MCF 10A (cell line): ENCODE results near the gene GRIK5. TPM values are rescaled to one million over a fixed set of nuclear protein-coding genes. Genes with fewer than 3 reads are reported as not detected.

Experiments
- BruUV-seq: library from RNA; stranded (reverse); fragments of 400-500 nt; replicated peaks from 2 replicates; lab custom pipeline; 2021; lab: Mats Ljungman, UMichigan
- CTCF ChIA-PET: fragments of 300-600 bp; sonication (Branson Sonifier 250); formaldehyde crosslinking; extraction: SDS; loops from one replicate; lab custom pipeline; 2021; ENCODE audit warnings: antibody characterized with exemption, inconsistent platforms; lab: Yijun Ruan, JAX
- POLR2A ChIA-PET: fragments of 300-600, 350-650 bp; sonication (Branson Sonifier 250); formaldehyde crosslinking; extraction: SDS; loops from one replicate; lab custom pipeline; 2020; ENCODE audit warnings: antibody characterized with exemption, inconsistent platforms; lab: Yijun Ruan, JAX
- DNase-seq: peaks from one replicate; pipeline ENCODE4 v3.0.0-alpha.2; 2018; ENCODE audit not compliant: unreplicated experiment
- H3K27ac Mint-ChIP-seq: one replicate; pipeline ENCODE4 v1.8.0; 2022; ENCODE audit warnings: mild to moderate bottlenecking, low read depth, mixed read lengths; ENCODE audit not compliant: unreplicated experiment
- H3K27me3 Mint-ChIP-seq: one replicate; pipeline ENCODE4 v1.8.0; 2022; ENCODE audit warnings: mixed read lengths; ENCODE audit not compliant: insufficient read depth, unreplicated experiment
- H3K36me3 Mint-ChIP-seq: one replicate; pipeline ENCODE4 v1.8.0; 2022; ENCODE audit warnings: mild to moderate bottlenecking, moderate library complexity, mixed read lengths; ENCODE audit not compliant: insufficient read depth, unreplicated experiment
- H3K4me1 Mint-ChIP-seq: one replicate; pipeline ENCODE4 v1.8.0; 2022; ENCODE audit warnings: mixed read lengths; ENCODE audit not compliant: insufficient read depth, unreplicated experiment
- H3K4me3 Mint-ChIP-seq: one replicate; pipeline ENCODE4 v1.8.0; 2022; ENCODE audit warnings: mild to moderate bottlenecking, moderate library complexity, mixed read lengths; ENCODE audit not compliant: unreplicated experiment
- H3K9me3 Mint-ChIP-seq: one replicate; pipeline ENCODE4 v1.8.0; 2022; ENCODE audit warnings: mixed read lengths; ENCODE audit not compliant: unreplicated experiment
- CTCF ChIP-seq: fragments of 200-600 bp; IDR thresholded peaks from one replicate; pipeline ENCODE4 v1.8.0; 2022; ENCODE audit warnings: antibody characterized with exemption, mild to moderate bottlenecking; ENCODE audit not compliant: unreplicated experiment
- intact Hi-C: fragments of 100-400 bp; cut with micrococcal nuclease; formaldehyde crosslinking; loops from 2 replicates; pipeline ENCODE4 v1.14.1; 2022
- total RNA-seq: library from RNA; stranded (reverse); gene quantifications from 2 replicates; pipeline ENCODE4 v1.2.3, GENCODE V29; 2022

GRIK5 gene
- total RNA-seq, 1 experiment from 2014 or later = 1.8 TPM

GRCh38 chr19:42010245-42011126 lies 59.5 kb downstream of the GRIK5 start:
- H3K36me3 Mint-ChIP-seq = peaks cover 4% of the 10 kb centered on the region
- DNase-seq = no peak
- no peak overlapping the region for H3K4me3 Mint-ChIP-seq
- ChIA-PET CTCF (interaction anchor here (0.9 to 1.8 kb wide), 5 partner anchors 10 to 76 kb away, joined by 3 to 5 read pairs (median 4); no protein-coding TSS in a partner anchor), POLR2A (interaction anchor here (0.7 kb wide), 1 partner anchor 21 kb away, joined by 3 read pairs; no protein-coding TSS in a partner anchor)
- no peaks in the 10 kb centered on the region for H3K27me3 Mint-ChIP-seq
- TSS peak; percentile 39 for BruUV-seq
- peak overlapping the region; percentile 69 for H3K27ac Mint-ChIP-seq
- no peak for TF ChIP-seq CTCF
- H3K4me1 Mint-ChIP-seq = peaks cover 15% of the 10 kb centered on the region
- intact Hi-C loops = no loop called here
- H3K9me3 Mint-ChIP-seq = no peaks in the 10 kb centered on the region

GRCh38 chr19:42006569-42006968 lies 63.4 kb downstream of the GRIK5 start:
- TF ChIP-seq CTCF = no peak
- H3K27ac Mint-ChIP-seq = no peak overlapping the region
- peaks cover 32% of the 10 kb centered on the region for H3K27me3 Mint-ChIP-seq
- no peaks in the 10 kb centered on the region for H3K9me3 Mint-ChIP-seq
- peaks cover 4% of the 10 kb centered on the region for H3K36me3 Mint-ChIP-seq
- ChIA-PET CTCF (interaction anchor here (1.4 kb wide), 1 partner anchor 24 kb away, joined by 3 read pairs; no protein-coding TSS in a partner anchor), POLR2A (no interaction called here)
- BruUV-seq = no TSS peak
- no peak for DNase-seq
- peaks cover 15% of the 10 kb centered on the region for H3K4me1 Mint-ChIP-seq
- H3K4me3 Mint-ChIP-seq = no peak overlapping the region
- intact Hi-C loops = no loop called here

GRCh38 chr19:42005504-42005903 lies 64.5 kb downstream of the GRIK5 start:
- TF ChIP-seq CTCF = no peak
- intact Hi-C loops = no loop called here

GRCh38 chr19:42003506-42004294 lies 66.3 kb downstream of the GRIK5 start:
- Mint-ChIP-seq H3K27me3 (peaks cover 60% of the 10 kb centered on the region), H3K4me3 (no peak overlapping the region), H3K27ac (no peak overlapping the region), H3K9me3 (no peaks in the 10 kb centered on the region), H3K4me1 (peaks cover 6% of the 10 kb centered on the region), H3K36me3 (no peaks in the 10 kb centered on the region)
- no peak for DNase-seq
- BruUV-seq = no TSS peak
- POLR2A ChIA-PET = no interaction called here
- CTCF ChIA-PET = interaction anchor here (0.7 kb wide), 1 partner anchor 211 kb away, joined by 3 read pairs; no protein-coding TSS in a partner anchor
- TF ChIP-seq CTCF = no peak
- intact Hi-C loops = no loop called here

More at GRCh38 chr19:42005504-42005903, 64.5 kb downstream of the GRIK5 start:
- H3K36me3 Mint-ChIP-seq = peaks cover 3% of the 10 kb centered on the region
- POLR2A ChIA-PET = no interaction called here
- H3K9me3 Mint-ChIP-seq = no peaks in the 10 kb centered on the region
- H3K4me1 Mint-ChIP-seq = peaks cover 8% of the 10 kb centered on the region
- no peak overlapping the region for H3K27ac Mint-ChIP-seq
- CTCF ChIA-PET = no interaction called here
- DNase-seq = no peak
- BruUV-seq = no TSS peak
- peaks cover 43% of the 10 kb centered on the region for H3K27me3 Mint-ChIP-seq
- no peak overlapping the region for H3K4me3 Mint-ChIP-seq
